Endodermal cell (in vitro differentiated cells): ENCODE results near the gene LRBA. TPM values are rescaled to one million over a fixed set of nuclear protein-coding genes. Genes with fewer than 3 reads are reported as not detected.

Source experiments
- DNase-seq: peaks from one replicate; pipeline ENCODE4 v3.0.0-alpha.2; 2017
- H3K27ac ChIP-seq: 2 replicates; pipeline ENCODE4 v1.5.1; 2013; ENCODE audit warnings: mild to moderate bottlenecking, low read depth, low read length, moderate library complexity
- H3K27me3 ChIP-seq: 2 replicates; pipeline ENCODE4 v1.6.1; 2013; ENCODE audit warnings: mild to moderate bottlenecking, low read length, moderate library complexity; ENCODE audit not compliant: insufficient read depth, control insufficient read depth, poor library complexity, severe bottlenecking
- H3K36me3 ChIP-seq: 2 replicates; pipeline ENCODE4 v1.7.0; 2013; ENCODE audit warnings: mild to moderate bottlenecking, low read length, moderate library complexity; ENCODE audit not compliant: control insufficient read depth, insufficient read depth
- H3K4me1 ChIP-seq: one replicate; pipeline ENCODE4 v1.7.0; 2013; ENCODE audit warnings: low read length; ENCODE audit not compliant: control insufficient read depth, insufficient read depth
- H3K4me3 ChIP-seq: 2 replicates; pipeline ENCODE4 v1.5.1; 2013; ENCODE audit warnings: mild to moderate bottlenecking, low read length, moderate library complexity
- H3K9ac ChIP-seq: 2 replicates; pipeline ENCODE4 v1.6.1; 2013; ENCODE audit warnings: mild to moderate bottlenecking, low read length, moderate library complexity; ENCODE audit not compliant: poor library complexity, severe bottlenecking; ENCODE audit errors: extremely low read depth
- H3K9me3 ChIP-seq: 2 replicates; pipeline ENCODE4 v1.6.1; 2013; ENCODE audit warnings: mild to moderate bottlenecking, low read length, moderate library complexity; ENCODE audit not compliant: control insufficient read depth
- H3K27ac Mint-ChIP-seq: 2 replicates; pipeline ENCODE4 v1.8.0; 2020; ENCODE audit warnings: mixed read lengths
- H3K27me3 Mint-ChIP-seq: 2 replicates; pipeline ENCODE4 v1.8.0; 2021; ENCODE audit warnings: mild to moderate bottlenecking, mixed read lengths; ENCODE audit not compliant: insufficient read depth
- H3K36me3 Mint-ChIP-seq: 2 replicates; pipeline ENCODE4 v1.8.0; 2020; ENCODE audit warnings: low read depth, mixed read lengths
- H3K4me1 Mint-ChIP-seq: 2 replicates; pipeline ENCODE4 v1.8.0; 2020; ENCODE audit warnings: mixed read lengths
- H3K4me3 Mint-ChIP-seq: 2 replicates; pipeline ENCODE4 v1.8.0; 2020; ENCODE audit warnings: mild to moderate bottlenecking, moderate library complexity, mixed read lengths
- H3K9me3 Mint-ChIP-seq: 2 replicates; pipeline ENCODE4 v1.8.0; 2020; ENCODE audit warnings: mild to moderate bottlenecking, mixed read lengths
- WGBS, 2 experiments: methylation state at CpG; one replicate each; pipeline versions ENCODE4 v1.1.5 to v1.1.7; 2013; ENCODE audit warnings: missing lambda C conversion rate in 2 of 2, mixed read lengths in 1 of 2; ENCODE audit not compliant: insufficient coverage in 1 of 2, insufficient read length in 1 of 2; 5-methylcytosine and 5-hydroxymethylcytosine counted together
- total RNA-seq, 2 donors: library from RNA; stranded (reverse); fragmentation: NEBNext Ultra II Directional in 1 of 2; extraction: Animal tissue kit (Norgen Biotek cat#: 25700) in 1 of 2; gene quantifications; 2 replicates in 1 of 2; 3 replicates in 1 of 2; pipeline ENCODE4 v1.2.1, GENCODE V29; 2021
- TF ChIP-seq, protein P1 (sequence below): fragments of 200-600 bp; sonication (generic); conservative IDR thresholded peaks from 2 replicates; pipeline ENCODE4 v1.5.0; 2021; ENCODE audit warnings: antibody characterized with exemption, mild to moderate bottlenecking

Gene LRBA
- total RNA-seq, 2 donors from 2014 or later, result 77.3 to 95.9 TPM

DNA sequence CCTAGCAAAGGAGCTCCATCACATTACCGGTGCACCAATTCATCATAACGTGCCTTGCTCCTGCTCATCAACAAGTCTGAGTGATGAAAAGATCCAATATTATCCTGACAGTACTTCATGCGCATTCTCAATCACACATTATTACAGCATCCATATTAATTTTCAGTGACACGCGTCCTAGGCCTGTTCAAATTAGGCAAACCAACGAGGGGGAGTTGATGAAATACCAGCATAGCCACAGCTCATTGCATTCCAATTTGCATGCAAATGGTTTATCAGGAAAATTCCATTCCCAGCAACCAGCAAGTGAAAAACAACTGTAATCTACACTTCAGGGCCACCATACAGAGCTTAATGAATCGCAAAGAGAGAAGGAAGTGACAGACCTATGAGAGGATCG lies 699.9 kb downstream of the LRBA start:
- peak; percentile 67 for DNase-seq
- Histone ChIP-seq H3K4me3 (no peak overlapping the region), H3K4me1 (no peaks in the 10 kb centered on the region), H3K27me3 (no peaks in the 10 kb centered on the region), H3K9me3 (no peaks in the 10 kb centered on the region), H3K36me3 (no peaks in the 10 kb centered on the region), H3K27ac (no peak overlapping the region), H3K9ac (no peak overlapping the region)
- H3K4me3 Mint-ChIP-seq, result no peak overlapping the region
- peaks cover 6% of the 10 kb centered on the region for H3K27me3 Mint-ChIP-seq
- WGBS, 2 experiments, result 57 to 70% methylated on average over 6 to 8 of the region's 8 CpGs
- TF ChIP-seq, protein P1, sequence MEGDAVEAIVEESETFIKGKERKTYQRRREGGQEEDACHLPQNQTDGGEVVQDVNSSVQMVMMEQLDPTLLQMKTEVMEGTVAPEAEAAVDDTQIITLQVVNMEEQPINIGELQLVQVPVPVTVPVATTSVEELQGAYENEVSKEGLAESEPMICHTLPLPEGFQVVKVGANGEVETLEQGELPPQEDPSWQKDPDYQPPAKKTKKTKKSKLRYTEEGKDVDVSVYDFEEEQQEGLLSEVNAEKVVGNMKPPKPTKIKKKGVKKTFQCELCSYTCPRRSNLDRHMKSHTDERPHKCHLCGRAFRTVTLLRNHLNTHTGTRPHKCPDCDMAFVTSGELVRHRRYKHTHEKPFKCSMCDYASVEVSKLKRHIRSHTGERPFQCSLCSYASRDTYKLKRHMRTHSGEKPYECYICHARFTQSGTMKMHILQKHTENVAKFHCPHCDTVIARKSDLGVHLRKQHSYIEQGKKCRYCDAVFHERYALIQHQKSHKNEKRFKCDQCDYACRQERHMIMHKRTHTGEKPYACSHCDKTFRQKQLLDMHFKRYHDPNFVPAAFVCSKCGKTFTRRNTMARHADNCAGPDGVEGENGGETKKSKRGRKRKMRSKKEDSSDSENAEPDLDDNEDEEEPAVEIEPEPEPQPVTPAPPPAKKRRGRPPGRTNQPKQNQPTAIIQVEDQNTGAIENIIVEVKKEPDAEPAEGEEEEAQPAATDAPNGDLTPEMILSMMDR, result no peak
- no peaks in the 10 kb centered on the region for H3K36me3 Mint-ChIP-seq
- peaks cover 45% of the 10 kb centered on the region for H3K4me1 Mint-ChIP-seq
- H3K27ac Mint-ChIP-seq, result no peak overlapping the region
- no peaks in the 10 kb centered on the region for H3K9me3 Mint-ChIP-seq

DNA sequence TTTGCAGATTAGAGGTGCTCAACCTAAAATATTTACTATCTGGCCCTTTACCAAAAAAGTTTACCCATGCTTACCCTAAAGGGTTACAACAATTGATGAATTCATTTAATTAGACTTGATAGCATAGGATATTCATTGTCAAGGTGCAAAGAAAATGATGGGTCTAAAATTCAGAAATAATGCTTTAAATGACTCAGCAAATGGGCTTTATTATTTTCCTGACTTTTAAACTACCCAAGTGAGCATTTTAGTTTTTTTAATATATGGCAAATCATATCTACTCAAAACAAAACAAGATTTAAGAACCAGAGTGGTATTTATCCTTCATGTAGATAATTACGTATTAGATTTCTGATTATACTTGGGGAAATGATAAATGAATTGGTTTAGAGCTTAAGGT lies 701.1 kb downstream of the LRBA start:
- no peaks in the 10 kb centered on the region for H3K27me3 ChIP-seq
- 100% methylated on average over 1 of the region's 1 CpG for WGBS, 2 experiments
- H3K4me1 ChIP-seq, result no peaks in the 10 kb centered on the region
- H3K4me3 ChIP-seq, result no peak overlapping the region
- Mint-ChIP-seq H3K36me3 (no peaks in the 10 kb centered on the region), H3K9me3 (no peaks in the 10 kb centered on the region), H3K4me3 (no peak overlapping the region), H3K27ac (no peak overlapping the region), H3K27me3 (peaks cover 6% of the 10 kb centered on the region), H3K4me1 (peaks cover 37% of the 10 kb centered on the region)
- no peaks in the 10 kb centered on the region for H3K36me3 ChIP-seq
- DNase-seq, result no peak
- TF ChIP-seq, protein P1, result no peak
- no peak overlapping the region for H3K9ac ChIP-seq
- H3K27ac ChIP-seq, result no peak overlapping the region
- no peaks in the 10 kb centered on the region for H3K9me3 ChIP-seq

DNA sequence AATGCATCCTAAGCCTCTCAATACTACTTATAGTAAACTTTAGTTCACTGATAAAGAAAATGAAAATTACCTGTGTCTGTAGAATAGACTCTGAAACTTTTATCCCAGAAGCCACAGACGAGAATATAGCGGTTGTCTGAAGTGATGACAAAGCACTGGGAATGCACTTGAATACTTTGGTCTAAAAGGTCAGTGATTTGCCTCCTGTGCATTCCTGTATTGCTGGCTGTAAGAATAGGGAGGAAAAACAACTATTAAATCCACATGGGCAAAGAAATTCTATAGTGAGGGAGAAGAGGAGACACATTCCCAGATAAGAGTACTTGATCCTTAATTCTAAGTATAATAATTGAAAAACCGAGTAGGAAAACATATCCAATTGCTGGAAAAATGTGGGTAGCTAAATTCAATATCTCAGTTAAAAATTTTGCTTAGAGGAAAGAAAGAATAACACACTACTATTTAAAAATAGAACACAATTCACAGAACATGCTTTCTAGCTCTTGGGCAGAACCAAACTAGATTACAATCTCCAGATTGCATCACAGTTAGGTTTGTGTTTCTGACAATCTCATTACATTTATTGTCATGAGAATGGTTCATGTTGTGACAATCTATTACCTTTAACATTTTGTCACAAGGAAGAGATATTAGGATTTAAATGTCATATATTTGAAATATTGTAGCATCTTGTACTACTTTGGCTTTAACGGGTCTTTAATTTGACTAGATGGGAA lies 704.8 kb downstream of the LRBA start:
- Histone ChIP-seq H3K4me3 (no peak overlapping the region), H3K9me3 (no peaks in the 10 kb centered on the region), H3K36me3 (peaks cover 5% of the 10 kb centered on the region), H3K27me3 (no peaks in the 10 kb centered on the region), H3K4me1 (no peaks in the 10 kb centered on the region), H3K9ac (no peak overlapping the region), H3K27ac (no peak overlapping the region)
- Mint-ChIP-seq H3K9me3 (no peaks in the 10 kb centered on the region), H3K27me3 (no peaks in the 10 kb centered on the region), H3K4me3 (no peak overlapping the region), H3K36me3 (no peaks in the 10 kb centered on the region), H3K27ac (no peak overlapping the region), H3K4me1 (peaks cover 9% of the 10 kb centered on the region)
- WGBS, 2 experiments, result 95% methylated on average over 3 of the region's 4 CpGs; no CpG with 5 or more reads in 1 of the 2 experiments
- TF ChIP-seq, protein P1, result no peak
- no peak for DNase-seq
